ENCODE data around the gene RPS21.

The RPS21 gene

GRCh38 chr20:62362991-62363919 lies 23.6 kb upstream of the RPS21 start:
- in situ Hi-C loops (cut with HindIII; ENCODE audit: low pct_ligation_motif_present, low pct_unique_long_range_greater_than_20kb, low sequenced_read_pairs), result no loop called here
- peak; percentile 59 for DNase-seq

GRCh38 chr20:62363920-62364851 lies 22.7 kb upstream of the RPS21 start:
- no peak for DNase-seq
- in situ Hi-C loops (cut with HindIII; ENCODE audit: low pct_ligation_motif_present, low pct_unique_long_range_greater_than_20kb, low sequenced_read_pairs), result no loop called here

- in situ Hi-C loops (cut with HindIII; ENCODE audit: low pct_ligation_motif_present, low pct_unique_long_range_greater_than_20kb, low sequenced_read_pairs), result no loop called here
- DNase-seq, result no peak
These were observed 21.8 kb upstream of the RPS21 start for GRCh38 chr20:62364911-62365736.

GRCh38 chr20:62365814-62366369 lies 21.0 kb upstream of the RPS21 start:
- in situ Hi-C loops (cut with HindIII; ENCODE audit: low pct_ligation_motif_present, low pct_unique_long_range_greater_than_20kb, low sequenced_read_pairs), result no loop called here
- DNase-seq, result no peak

- DNase-seq, result no peak
- in situ Hi-C loops (cut with HindIII; ENCODE audit: low pct_ligation_motif_present, low pct_unique_long_range_greater_than_20kb, low sequenced_read_pairs), result no loop called here
These were observed 20.4 kb upstream of the RPS21 start for GRCh38 chr20:62366370-62367135.

GRCh38 chr20:62367136-62367632 lies 19.7 kb upstream of the RPS21 start, which contains the start of gene LAMA5:
Gene LAMA5 (minus strand): TSS chr20:62367312. CDS start chr20:62367245, 67 bp downstream.
- in situ Hi-C loops (cut with HindIII; ENCODE audit: low pct_ligation_motif_present, low pct_unique_long_range_greater_than_20kb, low sequenced_read_pairs), result no loop called here
- DNase-seq, result peak; percentile 39

GRCh38 chr20:62367633-62368391 lies 19.1 kb upstream of the RPS21 start:
- peak; percentile 51 for DNase-seq
- in situ Hi-C loops (cut with HindIII; ENCODE audit: low pct_ligation_motif_present, low pct_unique_long_range_greater_than_20kb, low sequenced_read_pairs), result no loop called here

GRCh38 chr20:62368392-62368975 lies 18.4 kb upstream of the RPS21 start:
- in situ Hi-C loops (cut with HindIII; ENCODE audit: low pct_ligation_motif_present, low pct_unique_long_range_greater_than_20kb, low sequenced_read_pairs), result no loop called here
- DNase-seq, result no peak

GRCh38 chr20:62368976-62369814 lies 17.7 kb upstream of the RPS21 start:
- in situ Hi-C loops (cut with HindIII; ENCODE audit: low pct_ligation_motif_present, low pct_unique_long_range_greater_than_20kb, low sequenced_read_pairs), result no loop called here
- DNase-seq, result peak; percentile 53

GRCh38 chr20:62369815-62370114 lies 17.1 kb upstream of the RPS21 start:
- in situ Hi-C loops (cut with HindIII; ENCODE audit: low pct_ligation_motif_present, low pct_unique_long_range_greater_than_20kb, low sequenced_read_pairs), result no loop called here
- no peak for DNase-seq

- in situ Hi-C loops (cut with HindIII; ENCODE audit: low pct_ligation_motif_present, low pct_unique_long_range_greater_than_20kb, low sequenced_read_pairs), result no loop called here
- peak; percentile 86 for DNase-seq
These were observed 16.6 kb upstream of the RPS21 start for GRCh38 chr20:62370115-62370806.

- in situ Hi-C loops (cut with HindIII; ENCODE audit: low pct_ligation_motif_present, low pct_unique_long_range_greater_than_20kb, low sequenced_read_pairs), result no loop called here
- DNase-seq, result no peak
These were observed 15.9 kb upstream of the RPS21 start for GRCh38 chr20:62370807-62371587.

- in situ Hi-C loops (cut with HindIII; ENCODE audit: low pct_ligation_motif_present, low pct_unique_long_range_greater_than_20kb, low sequenced_read_pairs), result no loop called here
- DNase-seq, result no peak
These were observed 15.3 kb upstream of the RPS21 start for GRCh38 chr20:62371588-62372041.

All from ACHN (cell line).